Common myeloid progenitor, CD34-positive (primary cell): ENCODE measurements around the gene KLC3.

Experiments used
- CTCF ChIA-PET: fragments of 350-600 bp; sonication (Branson Sonifier 250); formaldehyde crosslinking; loops from one replicate; lab custom pipeline; 2021; ENCODE audit warnings: antibody characterized with exemption; lab: Charles Lee
- POLR2A ChIA-PET: fragments of 350-600 bp; sonication (Branson Sonifier 250); formaldehyde crosslinking; loops from one replicate; lab custom pipeline; 2021; ENCODE audit warnings: antibody characterized with exemption; lab: Charles Lee
- DNase-seq, 3 donors: peaks; one replicate each; pipeline versions ENCODE4 v3.0.0 to v3.0.0-alpha.2; 2013
- H3K27ac ChIP-seq, 2 experiments: 1 replicate in 1 of 2; 2 replicates in 1 of 2; pipeline ENCODE4 v1.7.0; 2013; ENCODE audit warnings: inconsistent platforms in 2 of 2, low read length in 2 of 2, mild to moderate bottlenecking in 2 of 2, low read depth in 1 of 2, moderate library complexity in 1 of 2; ENCODE audit not compliant: severe bottlenecking in 2 of 2, insufficient read depth in 1 of 2, poor library complexity in 1 of 2
- H3K27me3 ChIP-seq, 5 experiments: replicated peaks in 2 of 5; 1 replicate in 3 of 5; 2 replicates in 2 of 5; pipeline versions ENCODE4 v1.6.1 to v1.7.0; 2013; ENCODE audit warnings: low read length in 4 of 5, mild to moderate bottlenecking in 2 of 5, moderate library complexity in 2 of 5, inconsistent platforms in 1 of 5; ENCODE audit not compliant: insufficient read depth in 5 of 5, control insufficient read depth in 4 of 5
- H3K36me3 ChIP-seq, 4 experiments: 1 replicate in 2 of 4; 2 replicates in 2 of 4; pipeline versions ENCODE4 v1.6.1 to v1.7.0; 2013; ENCODE audit warnings: low read length in 3 of 4, control low read depth in 1 of 4, mild to moderate bottlenecking in 1 of 4; ENCODE audit not compliant: control insufficient read depth in 4 of 4, insufficient read depth in 4 of 4
- H3K4me1 ChIP-seq, 4 experiments: 1 replicate in 3 of 4; 2 replicates in 1 of 4; pipeline versions ENCODE4 v1.6.1 to v1.7.1; 2013; ENCODE audit warnings: low read length in 3 of 4, mild to moderate bottlenecking in 3 of 4, control low read depth in 1 of 4, inconsistent platforms in 1 of 4, moderate library complexity in 1 of 4; ENCODE audit not compliant: control insufficient read depth in 4 of 4, insufficient read depth in 4 of 4; ENCODE audit errors: control extremely low read depth in 1 of 4
- H3K4me3 ChIP-seq, 7 experiments: 1 replicate in 4 of 7; 2 replicates in 3 of 7; pipeline versions ENCODE4 v1.5.1 to v1.7.0; 2013; ENCODE audit warnings: mild to moderate bottlenecking in 7 of 7, low read length in 6 of 7, moderate library complexity in 6 of 7, inconsistent platforms in 2 of 7, low read depth in 2 of 7, control low read depth in 1 of 7; ENCODE audit not compliant: insufficient read depth in 4 of 7, control insufficient read depth in 1 of 7; ENCODE audit errors: extremely low read depth in 1 of 7
- H3K9me3 ChIP-seq, 5 experiments: 1 replicate in 4 of 5; 2 replicates in 1 of 5; pipeline versions ENCODE4 v1.6.1 to v1.7.1; 2013; ENCODE audit warnings: low read length in 4 of 5, mild to moderate bottlenecking in 2 of 5, inconsistent platforms in 1 of 5, low read depth in 1 of 5, moderate library complexity in 1 of 5; ENCODE audit not compliant: control insufficient read depth in 4 of 5, insufficient read depth in 2 of 5; ENCODE audit errors: control extremely low read depth in 1 of 5
- WGBS: methylation state at CpG from one replicate; pipeline ENCODE4 v1.1.5; 2013; ENCODE audit not compliant: insufficient coverage; 5-methylcytosine and 5-hydroxymethylcytosine counted together

KLC3 gene

DNA sequence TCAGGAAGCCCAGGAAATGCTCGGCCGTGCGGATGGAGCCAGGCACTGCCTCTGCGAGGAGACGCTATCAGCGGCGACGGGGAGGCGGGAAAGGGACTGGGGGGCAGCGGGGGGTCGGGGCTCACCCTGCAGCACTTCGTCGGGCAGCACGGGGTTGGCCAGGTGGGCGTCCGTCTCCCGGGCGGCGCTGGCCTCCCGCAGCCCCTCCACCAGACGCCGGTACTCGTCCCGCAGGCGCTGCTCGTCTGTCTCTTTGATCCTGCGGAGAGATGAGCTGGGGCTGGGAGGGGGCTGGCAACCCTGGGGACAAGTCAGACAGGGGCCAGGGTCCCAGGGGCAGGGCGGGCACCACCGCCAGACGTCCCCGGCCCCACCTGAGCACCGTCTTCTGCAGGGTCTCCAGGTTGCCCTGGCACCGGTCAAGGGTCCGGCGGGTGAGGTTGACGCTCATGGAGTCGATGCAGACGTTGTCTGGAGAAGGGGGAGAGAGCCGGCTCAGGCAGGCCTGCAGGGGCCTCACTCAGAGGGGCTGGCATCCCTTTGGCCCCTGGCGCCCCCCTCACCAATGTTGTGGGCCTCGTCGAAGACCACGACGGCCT is 23.4 kb downstream of the KLC3 start:
- no peak for DNase-seq
- Histone ChIP-seq H3K36me3 (peaks cover 6 to 46% (median 22%) of the 10 kb centered on the region in 4 experiments), H3K27ac (no peak overlapping the region), H3K9me3 (no peaks in the 10 kb centered on the region), H3K4me3 (no peak overlapping the region), H3K27me3 (no peaks in the 10 kb centered on the region), H3K4me1 (no peaks in the 10 kb centered on the region)
- ChIA-PET CTCF (no interaction called here), POLR2A (no interaction called here)
- WGBS = 98% methylated on average over 33 of the region's 44 CpGs

DNA sequence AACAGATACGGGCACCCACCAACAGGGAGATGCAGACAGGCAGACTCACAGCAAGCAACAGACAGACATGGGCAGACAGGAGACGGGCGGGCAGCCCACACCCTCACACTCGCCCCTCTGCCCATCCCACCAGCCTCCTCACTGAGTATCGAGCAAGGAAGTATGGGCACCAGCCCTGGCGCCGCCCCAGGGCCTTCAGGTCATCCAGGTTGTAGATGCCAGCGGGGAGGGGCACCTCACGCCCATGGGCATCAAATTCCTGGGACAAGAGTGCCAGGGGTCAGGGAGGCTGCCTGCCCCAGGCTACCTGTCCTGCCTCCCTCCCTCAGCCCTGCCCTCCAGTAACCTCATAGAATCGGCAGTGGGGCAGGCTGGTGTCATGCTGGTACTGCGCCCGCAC is 24.1 kb downstream of the KLC3 start:
- 93% methylated on average over 11 of the region's 12 CpGs for WGBS
- POLR2A ChIA-PET = no interaction called here
- no peak for DNase-seq

GRCh38 chr19:45368127-45368526 is 27.6 kb downstream of the KLC3 start:
- no peak for DNase-seq
- POLR2A ChIA-PET = interaction anchor here (0.6 kb wide), 1 partner anchor 203 kb away, joined by 4 read pairs; no protein-coding TSS in a partner anchor
- 100% methylated on average over 4 of the region's 4 CpGs for WGBS
- Histone ChIP-seq H3K4me1 (peaks cover 0 to 10% (median 5%) of the 10 kb centered on the region in 4 experiments), H3K4me3 (no peak overlapping the region), H3K9me3 (no peaks in the 10 kb centered on the region), H3K27ac (no peak overlapping the region), H3K36me3 (peaks cover 2 to 20% (median 7%) of the 10 kb centered on the region in 4 experiments), H3K27me3 (no peaks in the 10 kb centered on the region)
- CTCF ChIA-PET = interaction anchor here (1.0 to 1.5 kb wide), 2 partner anchors 10 to 13 kb away, joined by 3 to 4 read pairs; no protein-coding TSS in a partner anchor

More for the DNA sequence above, 24.1 kb downstream of the KLC3 start:
- no peaks in the 10 kb centered on the region for H3K4me1 ChIP-seq
- peaks cover 6 to 39% (median 19%) of the 10 kb centered on the region in 4 experiments for H3K36me3 ChIP-seq
- no peak overlapping the region for H3K27ac ChIP-seq
- no peaks in the 10 kb centered on the region for H3K27me3 ChIP-seq
- CTCF ChIA-PET = no interaction called here
- H3K9me3 ChIP-seq = no peaks in the 10 kb centered on the region
- H3K4me3 ChIP-seq = no peak overlapping the region

DNA sequence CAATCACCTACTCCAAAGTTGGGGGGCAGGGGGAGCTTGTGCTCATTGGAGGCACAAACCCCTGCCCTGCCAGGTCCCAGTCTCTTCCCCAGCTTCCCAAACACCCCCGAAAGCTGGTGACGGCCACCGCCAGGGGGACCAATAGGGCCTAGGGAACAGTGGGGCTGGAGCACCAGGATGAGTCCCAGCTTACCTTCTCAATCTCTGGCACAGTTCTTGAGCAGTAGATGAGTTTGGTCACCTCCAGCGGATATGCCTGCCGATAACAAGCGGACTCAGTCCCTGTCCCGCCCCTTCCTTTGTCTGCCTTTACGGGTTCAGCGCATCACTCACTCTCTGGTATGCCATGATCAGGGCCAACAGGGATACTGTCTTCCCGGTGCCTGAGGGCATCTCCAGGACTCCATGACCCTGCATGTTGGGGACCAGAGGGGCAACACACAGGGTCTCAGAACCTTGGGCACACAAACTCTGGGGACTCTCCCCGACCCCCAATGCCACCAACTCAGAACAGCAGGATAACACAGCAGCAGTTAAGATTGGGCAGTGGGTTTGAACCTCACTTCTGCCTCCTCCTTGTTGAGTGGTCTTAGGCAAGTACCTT is 28.3 kb downstream of the KLC3 start:
- 98% methylated on average over 10 of the region's 11 CpGs for WGBS
- Histone ChIP-seq H3K9me3 (no peaks in the 10 kb centered on the region), H3K27ac (no peak overlapping the region), H3K4me3 (no peak overlapping the region), H3K4me1 (peaks cover 0 to 10% (median 5%) of the 10 kb centered on the region in 4 experiments), H3K27me3 (no peaks in the 10 kb centered on the region), H3K36me3 (peaks cover 2 to 13% (median 3%) of the 10 kb centered on the region in 4 experiments)
- ChIA-PET POLR2A (no interaction called here), CTCF (interaction anchor here (1.0 kb wide), 1 partner anchor 10 kb away, joined by 3 read pairs; no protein-coding TSS in a partner anchor)
- no peak for DNase-seq

GRCh38 chr19:45370410-45371204 is 30.1 kb downstream of the KLC3 start, which contains the start of gene ERCC2:
ERCC2 (minus strand) TSS chr19:45370573; CDS start chr19:45370540, 33 bp downstream.
- H3K36me3 ChIP-seq = peaks cover 0 to 4% (median under 1%) of the 10 kb centered on the region in 4 experiments
- H3K4me1 ChIP-seq = peaks cover 0 to 10% (median 5%) of the 10 kb centered on the region in 4 experiments
- DNase-seq = peak; percentile 98 to 99 (median 98)
- POLR2A ChIA-PET = interaction anchor here (1.3 kb wide), 1 partner anchor 21 kb away, joined by 6 read pairs; no protein-coding TSS in a partner anchor
- no peaks in the 10 kb centered on the region for H3K9me3 ChIP-seq
- peak within 1 kb of the TSS; percentile 55 to 83 for H3K27ac ChIP-seq
- WGBS = 5% methylated on average over 52 of the region's 55 CpGs
- peak within 1 kb of the TSS; percentile 53 to 90 (median 79) for H3K4me3 ChIP-seq
- H3K27me3 ChIP-seq = no peaks in the 10 kb centered on the region
- CTCF ChIA-PET = interaction anchor here (1.0 to 4.5 kb wide), 2 partner anchors 25 to 31 kb away, joined by 3 to 17 read pairs; no protein-coding TSS in a partner anchor

DNA sequence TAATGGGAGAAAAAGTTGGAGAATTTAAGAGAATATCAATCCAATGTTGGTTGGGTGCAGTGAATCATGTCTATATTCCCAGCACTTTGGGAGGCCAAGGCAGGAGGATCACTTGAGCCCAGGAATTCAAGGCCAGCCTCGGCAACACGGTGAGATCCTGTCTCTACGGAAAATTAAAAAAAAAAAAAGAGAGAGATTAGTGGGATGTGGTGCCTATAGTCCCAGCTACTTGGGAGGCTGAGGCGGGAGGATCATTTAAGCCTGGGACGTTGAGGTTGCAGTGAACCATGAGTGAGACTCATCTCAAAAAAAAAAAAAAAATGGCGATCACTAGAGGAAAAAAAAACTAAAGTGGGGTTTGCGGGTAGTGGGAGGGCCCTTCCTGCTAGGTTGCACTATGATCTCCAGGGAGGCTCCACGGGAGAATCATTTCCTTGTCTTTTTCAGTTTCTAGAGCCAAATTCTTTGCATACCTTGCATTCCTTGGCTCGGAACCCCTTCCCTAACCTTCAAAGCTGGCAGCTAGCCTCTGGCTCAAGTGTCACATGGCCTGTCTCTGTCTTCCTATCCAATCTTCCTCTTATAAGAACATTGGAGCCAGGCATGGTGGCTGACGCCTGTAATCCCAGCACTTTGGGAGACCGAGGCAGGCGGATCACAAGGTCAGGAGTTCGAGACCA is 35.6 kb downstream of the KLC3 start:
- ChIA-PET CTCF (no interaction called here), POLR2A (no interaction called here)
- peaks cover 0 to 3% (median 0%) of the 10 kb centered on the region in 5 experiments for H3K27me3 ChIP-seq
- H3K9me3 ChIP-seq = no peaks in the 10 kb centered on the region
- H3K27ac ChIP-seq = no peak overlapping the region
- 87% methylated on average over 10 of the region's 13 CpGs for WGBS
- DNase-seq = no peak
- H3K4me3 ChIP-seq = no peak overlapping the region
- H3K36me3 ChIP-seq = no peaks in the 10 kb centered on the region
- H3K4me1 ChIP-seq = peaks cover 0 to 1% (median under 1%) of the 10 kb centered on the region in 4 experiments
